GM21723 (cell line): Measurements from ENCODE around the gene CCDC51.

ENCODE experiments used
- ATAC-seq: cut with Tn5 transposase; IDR thresholded peaks from one replicate; pipeline ENCODE4 v1.9.1; 2021; ENCODE audit warnings: mild to moderate bottlenecking, moderate library complexity; ENCODE audit not compliant: unreplicated experiment

The CCDC51 gene

DNA sequence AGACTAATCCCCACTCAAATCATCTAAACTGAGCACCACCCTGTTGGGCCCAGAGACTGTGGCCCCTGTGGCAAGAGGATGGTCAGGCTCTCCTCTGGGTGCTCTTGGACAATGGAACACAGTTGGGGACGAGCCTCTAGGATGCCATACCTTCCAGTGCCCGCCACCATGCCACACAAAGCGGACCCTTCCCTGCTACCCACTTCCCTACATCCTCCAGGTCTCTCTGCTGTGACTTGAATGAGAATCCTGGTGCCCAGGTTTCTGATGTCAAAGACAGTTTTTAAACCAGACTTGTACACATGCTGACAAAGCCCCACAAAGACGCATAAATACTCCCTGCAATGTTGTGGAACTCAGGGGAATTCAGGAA lies 4.7 kb downstream of the CCDC51 start:
- no peak for ATAC-seq

DNA sequence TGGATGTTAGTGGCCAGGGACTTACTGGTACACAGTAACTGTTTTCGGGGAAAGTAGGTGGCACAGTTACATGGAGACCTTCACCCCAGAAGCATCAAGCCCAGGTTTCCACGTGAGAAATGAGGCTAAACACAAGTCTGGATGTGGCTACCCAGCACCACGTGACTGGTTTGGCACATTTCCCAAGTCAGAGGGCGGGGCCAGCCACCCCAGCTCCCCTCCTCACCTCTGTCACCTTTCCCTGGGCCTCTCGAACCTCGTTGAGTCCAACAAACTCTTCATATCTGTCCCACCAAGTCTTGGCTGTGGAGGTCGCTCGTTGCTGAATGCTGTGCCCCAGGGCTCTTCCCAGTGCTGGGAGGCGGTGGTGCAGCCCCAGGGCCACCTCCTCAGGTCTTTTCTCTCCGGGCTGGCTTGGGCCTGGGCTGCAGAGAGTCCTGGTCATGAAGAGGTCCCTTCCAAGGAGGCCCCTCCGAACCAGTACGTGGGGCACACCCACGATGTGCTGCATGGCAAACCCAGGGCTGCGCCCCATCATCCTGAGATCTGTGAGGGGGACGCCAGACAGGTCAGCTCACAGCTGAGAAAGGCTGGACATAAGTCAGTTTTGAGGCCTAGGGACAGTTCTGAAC lies 5.2 kb downstream of the CCDC51 start:
- no peak for ATAC-seq

GRCh38 chr3:48433472-48434118 lies 6.3 kb downstream of the CCDC51 start:
- no peak for ATAC-seq

GRCh38 chr3:48432411-48433371 lies 7.2 kb downstream of the CCDC51 start:
- no peak for ATAC-seq

GRCh38 chr3:48431224-48432029 lies 8.5 kb downstream of the CCDC51 start:
- no peak for ATAC-seq

- no peak for ATAC-seq
Observed at GRCh38 chr3:48430708-48431101, 9.2 kb downstream of the CCDC51 start.

DNA sequence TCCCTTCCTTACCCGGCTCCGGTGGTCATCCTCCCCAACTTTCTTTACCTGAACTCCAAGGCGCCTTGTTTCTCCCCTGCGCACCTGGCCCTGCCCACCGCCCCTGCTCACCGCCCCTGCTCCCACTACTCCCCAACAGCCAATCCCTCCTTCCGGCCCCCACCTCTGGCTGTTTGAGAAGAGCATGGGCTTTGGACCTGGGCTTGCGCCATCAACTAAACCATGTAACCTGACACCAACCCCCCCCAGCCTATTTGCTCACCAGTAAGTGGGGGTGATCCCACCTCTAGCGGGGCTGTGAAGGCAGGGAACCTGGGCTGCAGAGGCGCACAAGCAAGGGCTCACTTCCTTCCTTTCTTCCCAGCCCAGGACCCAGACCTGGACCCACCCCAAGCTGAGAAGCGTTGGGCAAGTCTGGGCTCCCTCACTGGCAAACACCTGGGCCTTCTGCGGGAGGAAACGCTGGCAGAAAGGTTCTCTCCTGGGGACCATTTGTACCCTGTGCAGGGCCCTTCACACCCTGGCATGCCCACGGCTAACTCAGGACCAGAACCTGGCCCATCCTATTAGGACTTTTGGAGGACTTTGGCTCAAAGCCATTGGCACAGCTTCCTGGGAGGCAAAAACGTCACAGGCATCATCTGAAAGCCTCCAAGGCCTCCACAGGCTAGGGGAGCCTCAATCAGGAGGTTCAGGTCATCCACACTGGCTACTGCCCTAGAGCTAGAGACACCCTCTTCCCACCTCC lies 9.8 kb downstream of the CCDC51 start, which contains the start of gene PLXNB1:
Gene PLXNB1 (minus strand): TSS at position 127 of the 748 bp plus-strand sequence. CDS start 5,475 bp downstream, outside the sequence.
- no peak for ATAC-seq

DNA sequence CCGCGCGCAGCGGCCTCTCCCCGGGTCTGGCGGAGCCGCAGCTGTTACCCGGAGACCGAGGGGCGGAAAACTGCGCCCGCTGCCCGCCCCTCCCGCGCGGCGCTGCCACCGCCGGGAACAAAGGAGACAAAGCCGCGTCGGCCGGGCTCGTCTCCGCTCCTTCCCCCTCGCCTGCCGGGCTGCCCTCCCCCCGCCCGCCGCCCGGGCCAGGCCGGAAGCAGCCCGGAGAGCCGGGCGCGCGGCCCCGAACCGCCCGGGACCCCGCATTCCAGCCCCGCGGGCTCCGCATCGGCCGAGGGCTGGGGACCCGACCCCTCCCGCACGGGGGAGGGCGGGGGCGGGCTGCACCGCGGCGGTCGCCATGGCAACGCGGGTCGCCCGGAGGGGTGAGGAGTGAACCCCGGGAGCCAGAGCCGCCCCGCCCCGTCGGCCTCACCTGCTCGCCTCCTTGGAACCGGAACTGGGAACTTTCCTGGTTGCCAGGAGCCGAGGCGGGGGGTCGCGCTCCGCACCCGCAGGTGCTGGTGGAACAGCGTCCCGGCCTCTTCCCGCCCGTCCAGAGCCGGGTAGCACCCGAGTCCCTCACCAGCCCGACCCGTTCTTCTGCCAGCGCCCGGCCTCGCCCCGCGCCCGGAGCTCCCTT lies 10.5 kb downstream of the CCDC51 start:
- ATAC-seq = peak; percentile 48

DNA sequence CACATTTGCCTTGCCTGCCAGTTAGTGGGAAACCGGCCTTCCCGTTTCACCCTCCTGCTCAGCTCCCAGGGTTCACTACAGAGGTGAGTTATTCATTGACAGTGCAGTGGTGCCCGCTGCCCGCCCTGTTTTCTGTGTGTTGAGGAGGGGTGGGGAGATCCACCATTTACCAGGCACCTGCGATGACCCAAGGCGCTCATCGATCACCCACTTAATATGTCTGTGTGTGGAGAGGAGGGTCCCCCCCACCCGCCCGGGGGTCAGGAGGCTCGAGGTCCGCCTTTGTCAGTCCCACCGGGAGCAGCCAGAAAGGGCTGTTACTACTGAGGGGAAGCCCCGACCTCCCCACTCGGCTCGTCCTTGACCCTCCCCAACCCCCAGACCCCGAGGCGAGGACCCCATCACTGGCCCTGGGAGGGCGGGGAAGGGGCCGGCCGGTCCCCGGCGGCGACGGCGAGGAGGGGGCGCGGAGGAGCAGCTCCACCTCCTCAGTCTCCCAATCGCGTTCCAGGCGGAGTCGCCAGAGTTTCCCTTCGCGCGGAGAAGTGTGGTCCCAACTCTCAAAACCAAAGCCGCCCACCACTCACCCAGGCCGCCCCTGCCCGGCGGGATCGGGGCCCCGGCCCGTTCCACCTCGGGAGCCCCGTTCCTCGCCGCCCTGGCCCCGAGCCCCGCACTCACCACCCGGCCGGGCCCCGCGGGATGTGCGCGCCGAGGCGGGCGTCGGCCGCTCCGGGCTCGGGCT lies 11.2 kb downstream of the CCDC51 start:
- peak; percentile 33 for ATAC-seq

DNA sequence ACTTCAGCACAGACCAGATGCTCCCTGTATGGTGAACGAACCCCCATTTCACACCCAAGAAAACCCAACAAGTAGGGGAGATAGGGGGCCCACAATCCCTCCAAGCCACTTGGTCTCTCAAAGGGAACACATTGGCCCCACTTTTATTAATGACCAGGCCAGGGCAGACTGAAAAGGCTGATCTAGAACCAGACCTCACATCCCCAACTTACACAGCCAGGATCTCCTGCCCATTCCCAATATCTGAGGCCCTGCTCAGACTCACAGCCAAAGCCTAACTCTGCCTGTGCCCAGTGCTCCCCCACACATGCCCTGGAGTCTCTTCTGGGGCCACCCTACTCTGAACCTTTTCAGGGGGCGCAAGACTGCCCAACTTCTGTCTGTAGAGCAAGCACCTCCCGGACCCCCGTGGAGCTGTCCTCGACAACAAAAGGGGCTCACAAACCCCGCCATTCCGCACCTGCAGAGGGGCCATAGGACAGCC lies 11.8 kb downstream of the CCDC51 start:
- no peak for ATAC-seq

DNA sequence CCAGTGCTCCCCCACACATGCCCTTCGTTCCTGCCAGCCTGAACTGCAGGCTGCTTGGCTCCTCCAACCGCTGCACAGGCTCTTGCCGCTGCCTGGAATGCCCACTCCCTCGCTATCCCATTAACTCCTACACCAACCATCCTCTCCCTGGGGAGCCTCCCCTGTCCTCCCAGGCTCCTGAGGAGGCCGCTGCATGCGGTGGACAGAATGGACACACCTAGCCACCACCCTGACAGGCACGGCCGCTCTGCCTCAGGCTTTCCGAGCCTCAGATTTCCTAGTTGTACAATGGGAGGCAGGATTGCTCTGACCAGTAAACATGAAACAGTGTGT lies 12.3 kb downstream of the CCDC51 start:
- no peak for ATAC-seq

GRCh38 chr3:48426944-48427629 lies 12.8 kb downstream of the CCDC51 start:
- no peak for ATAC-seq

DNA sequence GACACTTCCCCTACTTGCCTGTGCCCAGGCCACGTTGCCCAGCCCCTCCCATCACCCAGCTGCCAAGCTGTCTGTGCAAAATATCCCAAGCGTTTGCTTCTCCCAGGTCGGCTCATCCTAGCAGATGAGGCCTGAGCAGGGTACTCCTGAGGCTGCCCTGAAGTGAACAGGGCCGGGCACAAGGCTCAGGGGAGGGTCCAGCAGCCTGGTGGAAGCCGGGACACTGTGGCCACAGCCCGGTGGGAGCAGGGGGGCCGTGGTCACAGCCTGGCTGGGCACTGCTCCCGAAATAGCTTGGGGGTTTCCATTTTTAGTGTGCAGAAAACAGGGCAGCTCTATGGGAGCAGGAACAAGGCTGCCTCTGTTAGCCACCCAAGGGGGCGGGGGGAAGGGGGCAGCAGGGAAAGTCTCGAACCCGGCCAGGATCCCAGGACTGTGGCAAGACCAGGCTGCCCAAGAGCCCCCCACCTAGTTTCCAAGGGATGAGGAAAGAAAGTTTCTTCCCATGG lies 13.5 kb downstream of the CCDC51 start:
- ATAC-seq = no peak

DNA sequence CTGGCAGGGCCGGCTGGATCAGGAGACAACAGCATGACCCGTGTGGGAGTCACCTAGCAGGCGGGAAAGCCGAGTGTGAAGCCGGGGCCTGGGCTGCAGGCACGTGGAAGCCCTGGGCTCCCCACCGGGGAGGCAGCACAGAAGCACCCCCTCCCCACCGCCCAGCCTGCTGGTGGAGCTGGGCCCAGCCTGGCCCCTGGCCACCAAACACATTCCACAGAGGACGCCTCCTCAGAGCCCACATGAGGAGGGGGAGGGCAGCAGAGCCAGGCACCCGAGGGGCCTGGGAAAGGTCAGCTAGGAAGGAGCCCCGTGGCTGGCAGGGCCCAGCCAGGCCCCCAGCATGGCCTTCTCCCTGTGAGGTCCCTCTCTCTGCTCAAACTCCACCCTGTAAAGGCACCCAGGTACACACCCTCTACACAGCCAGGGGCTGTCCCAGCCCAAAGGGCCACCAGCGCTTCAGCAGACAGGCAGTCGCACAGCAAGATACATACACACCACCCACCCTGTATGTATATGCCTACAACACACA lies 14.6 kb downstream of the CCDC51 start:
- no peak for ATAC-seq

DNA sequence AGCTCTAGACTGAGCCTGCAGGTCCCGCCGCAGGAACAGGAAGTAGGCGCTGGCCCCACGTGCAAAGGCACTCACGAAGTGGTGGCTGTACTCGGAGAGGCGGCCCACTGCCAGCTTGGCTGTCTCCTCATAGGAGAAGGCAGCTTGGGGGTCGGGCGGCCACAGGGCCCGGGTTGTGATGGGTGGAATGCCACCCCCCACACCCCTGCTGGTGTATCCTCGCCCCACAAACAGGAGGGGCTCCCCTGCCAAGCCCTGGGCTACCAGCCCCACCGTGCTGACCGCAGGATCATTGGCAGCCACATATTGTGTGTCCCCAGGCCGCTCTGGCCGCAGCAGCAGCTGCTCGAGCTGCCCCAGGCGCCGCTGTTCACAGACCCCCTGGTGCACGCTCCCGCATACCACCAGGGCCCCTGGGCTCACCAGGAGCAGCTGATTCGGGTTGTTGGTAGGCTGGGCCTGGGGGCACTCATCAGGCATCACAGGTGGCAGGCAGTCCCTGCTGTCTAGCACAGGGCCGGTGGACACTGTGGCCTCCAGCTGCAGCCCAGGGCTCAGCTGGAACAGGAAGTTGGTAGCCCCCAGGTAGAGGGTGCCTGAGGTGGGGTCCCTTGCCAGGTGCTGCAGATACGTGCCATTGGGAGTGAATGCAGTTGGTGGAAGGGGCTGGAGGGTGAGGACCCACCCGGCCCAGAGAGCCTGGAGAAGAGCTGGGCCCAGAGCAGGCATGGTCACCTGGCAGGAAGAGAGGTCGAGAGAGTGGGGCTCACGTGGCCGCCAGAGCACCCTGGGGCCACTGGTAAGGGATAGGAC lies 15.8 kb downstream of the CCDC51 start:
- no peak for ATAC-seq

DNA sequence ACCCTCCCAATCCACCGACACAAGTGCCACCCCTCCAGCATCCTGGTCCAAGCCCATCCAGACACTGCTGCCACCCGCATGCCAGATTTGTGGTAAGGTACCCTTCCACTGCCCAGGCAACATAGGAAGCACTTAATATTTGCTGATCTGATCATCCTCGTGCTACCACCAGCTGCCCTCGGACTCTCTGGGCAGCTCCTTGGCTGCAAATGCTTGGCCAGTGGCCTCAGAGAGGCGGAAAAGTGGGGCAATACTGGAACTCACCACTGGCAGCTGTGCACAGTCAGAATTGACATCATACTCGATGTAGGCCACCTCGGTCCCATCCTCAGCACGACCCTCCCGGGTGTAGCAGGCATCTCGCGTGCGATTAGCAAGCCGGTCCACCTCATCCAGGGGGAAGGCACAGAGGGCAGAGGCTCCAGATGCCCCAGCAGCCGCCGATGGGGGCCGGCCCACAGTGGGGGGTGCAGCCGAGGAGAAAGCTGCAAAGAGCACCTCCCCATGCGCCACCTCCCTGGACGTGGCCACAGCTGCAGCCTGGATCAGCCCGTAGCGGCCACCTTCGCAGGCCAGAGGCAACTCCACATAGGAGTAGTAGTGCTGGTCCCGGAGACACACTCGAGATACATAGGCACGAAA lies 16.6 kb downstream of the CCDC51 start:
- no peak for ATAC-seq

DNA sequence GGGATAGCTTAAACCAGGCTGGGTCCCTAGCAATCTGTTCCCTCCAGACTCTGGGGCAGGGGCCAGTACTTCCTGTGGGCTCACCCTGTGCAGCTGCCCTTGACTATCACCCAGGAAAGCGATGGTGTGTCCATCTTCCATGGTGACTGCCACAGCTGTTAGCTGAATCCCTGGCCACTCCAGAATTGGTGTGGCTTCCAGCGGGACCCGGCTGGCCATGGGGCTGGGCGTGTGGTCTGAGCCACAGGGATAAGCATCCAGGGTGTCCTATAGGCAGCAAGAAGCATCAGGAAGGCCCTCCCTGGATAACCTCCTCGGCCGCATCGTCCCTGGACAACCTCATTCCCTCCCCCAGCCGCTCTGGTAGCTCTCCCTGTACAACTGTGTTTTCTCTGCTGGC lies 17.2 kb downstream of the CCDC51 start:
- no peak for ATAC-seq
